RWPE1 (cell line): ENCODE data around the gene ZNF787.
A peak's percentile ranks its signal among the peaks of the same experiment; 100 is the strongest.

ENCODE experiments used
- CTCF ChIA-PET: fragments of 350-600 bp; sonication (Branson Sonifier 250); formaldehyde crosslinking; extraction: SDS; loops from one replicate; lab custom pipeline; 2021; lab: Yijun Ruan, JAX
- POLR2A ChIA-PET: fragments of 400-600 bp; formaldehyde crosslinking; extraction: SDS; loops from one replicate; lab custom pipeline; 2020; ENCODE audit warnings: antibody characterized with exemption; ENCODE audit not compliant: low non-redundant PET; lab: Yijun Ruan, JAX
- DNase-seq: peaks from one replicate; pipeline ENCODE4 v3.0.0; 2012; ENCODE audit warnings: low spot score
- H3K27ac ChIP-seq: fragments of 450-650 bp; 2 replicates; pipeline ENCODE4 v1.5.1; 2017
- TF ChIP-seq, protein P1 (sequence below): fragments of 450-650 bp; conservative IDR thresholded peaks from 2 replicates; pipeline ENCODE4 v1.5.1; 2017; ENCODE audit warnings: low read depth, mild to moderate bottlenecking

ZNF787 gene

DNA sequence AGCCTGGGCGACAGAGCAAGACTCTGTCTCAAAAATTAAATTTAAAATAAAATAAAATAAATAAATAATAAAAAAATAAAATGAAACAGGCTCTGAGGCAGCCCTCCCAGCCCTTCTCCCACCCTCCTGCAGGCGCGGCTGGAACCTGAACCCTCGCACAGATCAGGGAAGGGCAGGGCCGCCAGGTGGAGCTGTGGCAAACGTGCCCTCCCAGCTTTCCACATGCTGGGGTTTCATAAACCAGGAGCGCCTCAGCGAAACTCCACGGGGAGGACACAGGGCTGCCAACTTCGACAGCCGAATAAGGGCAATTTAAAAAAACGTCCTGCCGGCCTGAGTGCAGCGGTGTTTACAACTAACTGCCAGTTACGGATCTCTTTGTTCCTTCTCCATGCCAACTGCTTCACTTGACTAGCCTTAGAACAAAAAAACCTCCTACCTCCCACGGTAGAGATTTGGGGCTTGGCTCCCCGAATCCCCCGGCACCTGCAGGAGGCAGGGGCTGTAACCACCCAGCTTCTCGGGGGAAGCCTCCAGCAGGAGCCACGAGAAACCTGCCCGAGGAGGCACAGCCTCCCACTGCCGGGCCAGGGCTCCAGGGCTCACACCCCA lies 15.9 kb downstream of the ZNF787 start:
- CTCF ChIA-PET: interaction anchor here (0.5 to 1.3 kb wide), 4 partner anchors 10 to 726 kb away, joined by 3 read pairs; no protein-coding TSS in a partner anchor
- TF ChIP-seq, protein P1, sequence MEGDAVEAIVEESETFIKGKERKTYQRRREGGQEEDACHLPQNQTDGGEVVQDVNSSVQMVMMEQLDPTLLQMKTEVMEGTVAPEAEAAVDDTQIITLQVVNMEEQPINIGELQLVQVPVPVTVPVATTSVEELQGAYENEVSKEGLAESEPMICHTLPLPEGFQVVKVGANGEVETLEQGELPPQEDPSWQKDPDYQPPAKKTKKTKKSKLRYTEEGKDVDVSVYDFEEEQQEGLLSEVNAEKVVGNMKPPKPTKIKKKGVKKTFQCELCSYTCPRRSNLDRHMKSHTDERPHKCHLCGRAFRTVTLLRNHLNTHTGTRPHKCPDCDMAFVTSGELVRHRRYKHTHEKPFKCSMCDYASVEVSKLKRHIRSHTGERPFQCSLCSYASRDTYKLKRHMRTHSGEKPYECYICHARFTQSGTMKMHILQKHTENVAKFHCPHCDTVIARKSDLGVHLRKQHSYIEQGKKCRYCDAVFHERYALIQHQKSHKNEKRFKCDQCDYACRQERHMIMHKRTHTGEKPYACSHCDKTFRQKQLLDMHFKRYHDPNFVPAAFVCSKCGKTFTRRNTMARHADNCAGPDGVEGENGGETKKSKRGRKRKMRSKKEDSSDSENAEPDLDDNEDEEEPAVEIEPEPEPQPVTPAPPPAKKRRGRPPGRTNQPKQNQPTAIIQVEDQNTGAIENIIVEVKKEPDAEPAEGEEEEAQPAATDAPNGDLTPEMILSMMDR: peak; percentile 39
- H3K27ac ChIP-seq: peak overlapping the region; percentile 52
- no peak for DNase-seq
- POLR2A ChIA-PET: no interaction called here

DNA sequence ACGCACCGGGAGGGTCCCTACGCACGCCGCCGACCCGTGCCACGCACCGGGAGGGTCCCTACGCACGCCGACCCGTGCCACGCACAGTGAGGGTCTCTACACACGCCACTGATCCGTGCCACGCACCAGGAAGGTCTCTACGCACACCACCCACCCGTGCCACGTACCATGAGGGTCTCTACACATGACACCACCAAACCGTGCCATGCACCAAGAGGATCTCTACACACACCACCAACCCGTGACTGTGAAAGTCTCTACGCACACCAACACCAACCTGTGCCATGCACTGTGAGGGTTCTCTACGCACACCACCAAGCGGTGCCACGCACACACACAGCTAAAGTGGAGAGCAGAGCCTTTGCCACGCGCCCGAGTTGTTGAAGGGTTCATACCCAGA lies 16.7 kb downstream of the ZNF787 start:
- peak overlapping the region; percentile 52 for H3K27ac ChIP-seq
- TF ChIP-seq, protein P1: no peak
- DNase-seq: no peak
- POLR2A ChIA-PET: no interaction called here
- CTCF ChIA-PET: interaction anchor here (1.1 to 1.3 kb wide), 2 partner anchors 9 to 205 kb away, joined by 3 read pairs; no protein-coding TSS in a partner anchor

DNA sequence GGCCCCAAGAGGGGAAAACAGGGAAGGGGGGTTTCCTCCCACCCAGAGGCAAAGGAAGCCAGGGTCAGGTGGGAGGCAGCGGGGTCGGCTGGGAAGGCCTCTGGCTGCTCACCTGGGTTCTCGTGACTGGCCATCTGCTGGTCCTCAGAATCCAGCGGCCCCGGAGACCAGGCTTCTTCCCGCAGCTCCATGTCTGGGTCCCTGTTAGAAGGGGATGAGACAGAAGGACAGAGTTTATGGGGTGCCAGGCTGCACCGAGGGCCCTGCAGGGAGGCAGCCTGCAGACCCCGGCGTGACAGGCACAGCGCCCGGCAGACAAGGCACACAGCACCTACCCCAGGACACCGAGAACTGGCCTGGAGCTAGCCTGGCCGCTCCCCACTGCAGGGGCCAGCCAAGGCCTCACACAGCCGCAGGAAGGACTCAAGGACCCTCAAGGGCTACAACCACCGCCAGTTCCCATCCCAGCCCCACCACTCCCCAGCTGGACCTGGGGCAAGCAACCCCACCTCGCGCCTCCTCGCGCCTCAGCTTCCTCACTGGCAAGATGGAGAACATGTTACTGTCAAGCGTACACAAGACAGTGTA lies 18.0 kb downstream of the ZNF787 start:
- POLR2A ChIA-PET: no interaction called here
- TF ChIP-seq, protein P1: no peak
- DNase-seq: no peak
- H3K27ac ChIP-seq: peak overlapping the region; percentile 12; the same call in 1 of the 2 replicates
- CTCF ChIA-PET: interaction anchor here (0.5 kb wide), 1 partner anchor 25 kb away, joined by 3 read pairs; no protein-coding TSS in a partner anchor

DNA sequence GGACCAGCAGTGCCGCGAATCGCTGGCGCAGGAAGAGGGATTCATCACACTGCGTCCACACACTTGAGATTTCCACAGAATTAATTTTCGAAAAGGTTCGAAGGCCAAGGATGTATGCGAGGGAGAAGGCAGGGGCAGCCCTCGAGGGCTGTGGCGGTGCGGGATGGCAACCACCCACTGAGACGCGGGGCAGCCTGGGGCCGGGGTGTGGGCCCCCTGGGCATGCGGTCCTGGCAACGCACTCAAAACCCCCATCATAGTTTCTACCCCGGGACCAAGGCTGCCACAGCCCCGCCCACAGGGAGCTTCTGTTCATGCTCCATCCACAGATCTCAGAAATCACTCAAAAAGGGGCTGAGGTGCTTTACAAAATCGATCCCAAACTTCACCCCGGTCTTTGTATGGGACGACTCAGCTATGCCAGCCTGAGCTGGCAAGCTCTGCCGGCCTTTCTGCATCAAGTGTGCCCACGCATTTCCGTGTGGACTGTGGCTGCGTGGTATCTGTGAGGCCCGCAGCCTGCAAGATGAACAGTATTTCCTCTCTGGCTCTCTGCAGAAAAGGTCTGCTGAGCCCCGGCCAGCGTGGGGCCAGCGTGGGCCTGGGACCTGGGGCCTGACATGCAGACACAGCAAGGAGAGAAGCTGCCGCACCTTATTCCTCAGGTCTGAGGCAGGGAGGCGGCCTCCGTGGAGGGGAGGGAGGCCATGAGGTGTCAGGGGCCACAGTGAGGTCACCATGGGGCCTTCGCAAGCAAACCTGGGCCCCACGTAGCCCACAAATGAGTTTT lies 19.2 kb downstream of the ZNF787 start:
- CTCF ChIA-PET: no interaction called here
- no peak for DNase-seq
- TF ChIP-seq, protein P1: no peak
- H3K27ac ChIP-seq: peak overlapping the region; percentile 12; the same call in 1 of the 2 replicates
- POLR2A ChIA-PET: no interaction called here

DNA sequence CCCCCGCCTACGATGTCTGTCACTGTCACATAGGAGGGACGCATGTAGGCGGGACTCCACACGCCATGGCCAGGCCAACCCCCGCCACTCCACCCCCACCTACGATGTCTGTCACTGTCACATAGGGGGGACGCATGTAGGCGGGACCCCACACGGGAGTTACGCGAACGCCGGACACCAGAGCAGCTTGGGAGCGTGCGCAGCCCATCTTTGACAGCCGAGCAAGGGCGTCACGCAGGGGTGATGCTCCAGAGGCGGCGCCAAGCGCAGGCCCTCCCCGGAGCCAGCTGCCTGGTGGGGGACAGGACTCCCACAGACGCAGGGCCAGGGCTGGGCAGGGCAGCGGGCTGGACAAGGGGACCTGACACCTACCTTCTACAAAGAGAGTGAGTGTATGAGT lies 20.0 kb downstream of the ZNF787 start:
- ChIA-PET POLR2A (no interaction called here), CTCF (no interaction called here)
- TF ChIP-seq, protein P1: no peak
- no peak for DNase-seq
- no peak overlapping the region for H3K27ac ChIP-seq
